Prostate gland (tissue), 2 donors: ENCODE measurements around the gene ZBTB7B. TPM values are rescaled to one million over a fixed set of nuclear protein-coding genes. Genes with fewer than 3 reads are reported as not detected.

Source experiments
- DNase-seq: peaks from one replicate; pipeline ENCODE4 v3.0.0-alpha.2; 2019; ENCODE audit warnings: low spot score
- H3K27ac ChIP-seq, 2 donors: fragments of 200-600 bp; sonication (generic); 2 replicates each; pipeline ENCODE4 v1.5.1; 2017 to 2019
- H3K27me3 ChIP-seq: fragments of 200-600 bp; sonication (generic); replicated peaks from 2 replicates; pipeline ENCODE4 v1.5.1; 2019; ENCODE audit not compliant: insufficient read depth
- H3K36me3 ChIP-seq, 2 donors: fragments of 200-600 bp; sonication (generic); 1 replicate in 1 of 2; 2 replicates in 1 of 2; pipeline versions ENCODE4 v1.5.1 to v1.8.1; 2017 to 2019
- H3K4me1 ChIP-seq: fragments of 200-600 bp; sonication (generic); replicated peaks from 2 replicates; pipeline ENCODE4 v1.5.1; 2019
- H3K4me3 ChIP-seq, 2 donors: fragments of 200-600 bp; sonication (generic); 2 replicates each; pipeline ENCODE4 v1.5.1; 2017 to 2019
- H3K9me3 ChIP-seq: fragments of 200-600 bp; sonication (generic); 2 replicates; pipeline ENCODE4 v1.5.1; 2017
- POLR2A ChIP-seq: fragments of 450-650 bp; IDR thresholded peaks from one replicate; pipeline ENCODE4 v1.6.1; 2016; ENCODE audit warnings: antibody characterized with exemption, mild to moderate bottlenecking
- POLR2AphosphoS5 ChIP-seq: sonication (generic); formaldehyde crosslinking; IDR thresholded peaks from one replicate; pipeline ENCODE4 v1.6.1; 2017; ENCODE audit warnings: antibody characterized with exemption
- WGBS: methylation state at CpG from one replicate; pipeline ENCODE4 v1.1.5; 2018; 5-methylcytosine and 5-hydroxymethylcytosine counted together
- intact Hi-C: fragments of 100-400 bp; cut with DNase I; formaldehyde crosslinking; loops from one replicate; pipeline ENCODE4 v1.14.2; 2022
- total RNA-seq, 2 donors: library from RNA; depleted of rRNA; stranded (reverse); fragments of >200 nt; gene quantifications; one replicate each; pipeline ENCODE4 v1.1.0, GENCODE V29; 2016
- TF ChIP-seq, protein P1 (sequence below), 4 experiments: fragments of 200-600 bp in 2 of 4; fragments of 450-650 bp in 2 of 4; sonication (generic) in 2 of 4; IDR thresholded peaks; 1 replicate in 3 of 4; 2 replicates in 1 of 4; pipeline ENCODE4 v1.5.1; 2016 to 2019; ENCODE audit warnings: antibody characterized with exemption in 4 of 4, mild to moderate bottlenecking in 2 of 4, moderate library complexity in 2 of 4

The ZBTB7B gene
- total RNA-seq, 2 donors from 2014 or later, result 60.0 to 103 TPM

DNA sequence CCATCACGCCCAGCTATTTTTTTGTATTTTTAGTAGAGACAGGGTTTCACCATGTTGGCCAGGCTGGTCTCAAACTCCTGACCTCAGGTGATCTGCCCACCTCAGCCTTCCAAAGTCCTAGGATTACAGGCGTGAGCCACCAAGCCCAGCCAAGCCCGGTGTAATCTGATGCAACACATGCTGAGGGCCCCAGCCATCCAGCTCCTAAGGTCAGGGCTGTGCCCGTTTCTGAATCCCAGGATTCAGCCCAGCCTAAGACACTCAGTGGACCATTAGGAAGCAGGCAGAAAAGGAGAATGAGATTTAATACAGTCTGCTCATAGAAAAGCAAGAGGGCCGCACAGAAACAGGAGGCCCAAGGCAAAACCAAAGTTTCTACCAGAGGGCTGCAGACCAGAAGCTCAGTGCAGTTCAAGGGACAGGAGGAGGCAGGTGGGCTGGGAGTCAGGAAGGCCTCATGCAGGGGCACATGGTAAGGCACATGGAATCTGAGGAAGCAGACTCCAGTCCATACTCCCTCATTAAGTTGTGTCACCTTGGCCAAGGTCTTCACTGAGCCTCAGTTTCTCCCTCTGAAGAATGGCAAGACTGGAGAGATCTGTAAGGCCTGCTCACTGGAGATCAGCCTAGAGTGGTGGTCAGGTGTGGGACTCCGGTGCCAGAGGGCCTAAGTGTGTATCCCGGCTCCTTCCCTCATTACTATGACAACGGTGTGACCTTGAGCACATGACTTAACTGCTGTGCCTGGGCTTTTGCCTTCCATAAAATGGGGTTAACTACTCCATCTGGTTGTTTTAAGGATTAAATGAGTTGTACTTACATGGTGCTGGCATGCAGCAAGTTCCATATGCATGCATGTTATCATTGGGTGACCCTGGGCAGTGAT lies 46.1 kb downstream of the ZBTB7B start:
- H3K36me3 ChIP-seq, result no peaks in the 10 kb centered on the region
- H3K4me1 ChIP-seq, result peaks cover 19% of the 10 kb centered on the region
- H3K27me3 ChIP-seq, result no peaks in the 10 kb centered on the region
- peak overlapping the region; percentile 92 to 93 for H3K27ac ChIP-seq
- intact Hi-C loops, result no loop called here
- 89% methylated on average over 8 of the region's 8 CpGs for whole genome bisulfite sequencing
- H3K4me3 ChIP-seq, result no peak overlapping the region
- TF ChIP-seq POLR2A (no peak), POLR2AphosphoS5 (no peak)
- TF ChIP-seq, protein P1, sequence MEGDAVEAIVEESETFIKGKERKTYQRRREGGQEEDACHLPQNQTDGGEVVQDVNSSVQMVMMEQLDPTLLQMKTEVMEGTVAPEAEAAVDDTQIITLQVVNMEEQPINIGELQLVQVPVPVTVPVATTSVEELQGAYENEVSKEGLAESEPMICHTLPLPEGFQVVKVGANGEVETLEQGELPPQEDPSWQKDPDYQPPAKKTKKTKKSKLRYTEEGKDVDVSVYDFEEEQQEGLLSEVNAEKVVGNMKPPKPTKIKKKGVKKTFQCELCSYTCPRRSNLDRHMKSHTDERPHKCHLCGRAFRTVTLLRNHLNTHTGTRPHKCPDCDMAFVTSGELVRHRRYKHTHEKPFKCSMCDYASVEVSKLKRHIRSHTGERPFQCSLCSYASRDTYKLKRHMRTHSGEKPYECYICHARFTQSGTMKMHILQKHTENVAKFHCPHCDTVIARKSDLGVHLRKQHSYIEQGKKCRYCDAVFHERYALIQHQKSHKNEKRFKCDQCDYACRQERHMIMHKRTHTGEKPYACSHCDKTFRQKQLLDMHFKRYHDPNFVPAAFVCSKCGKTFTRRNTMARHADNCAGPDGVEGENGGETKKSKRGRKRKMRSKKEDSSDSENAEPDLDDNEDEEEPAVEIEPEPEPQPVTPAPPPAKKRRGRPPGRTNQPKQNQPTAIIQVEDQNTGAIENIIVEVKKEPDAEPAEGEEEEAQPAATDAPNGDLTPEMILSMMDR (IDR thresholded peaks at IDR 0.05), result no peak
- no peak for DNase-seq
- H3K9me3 ChIP-seq, result no peaks in the 10 kb centered on the region

DNA sequence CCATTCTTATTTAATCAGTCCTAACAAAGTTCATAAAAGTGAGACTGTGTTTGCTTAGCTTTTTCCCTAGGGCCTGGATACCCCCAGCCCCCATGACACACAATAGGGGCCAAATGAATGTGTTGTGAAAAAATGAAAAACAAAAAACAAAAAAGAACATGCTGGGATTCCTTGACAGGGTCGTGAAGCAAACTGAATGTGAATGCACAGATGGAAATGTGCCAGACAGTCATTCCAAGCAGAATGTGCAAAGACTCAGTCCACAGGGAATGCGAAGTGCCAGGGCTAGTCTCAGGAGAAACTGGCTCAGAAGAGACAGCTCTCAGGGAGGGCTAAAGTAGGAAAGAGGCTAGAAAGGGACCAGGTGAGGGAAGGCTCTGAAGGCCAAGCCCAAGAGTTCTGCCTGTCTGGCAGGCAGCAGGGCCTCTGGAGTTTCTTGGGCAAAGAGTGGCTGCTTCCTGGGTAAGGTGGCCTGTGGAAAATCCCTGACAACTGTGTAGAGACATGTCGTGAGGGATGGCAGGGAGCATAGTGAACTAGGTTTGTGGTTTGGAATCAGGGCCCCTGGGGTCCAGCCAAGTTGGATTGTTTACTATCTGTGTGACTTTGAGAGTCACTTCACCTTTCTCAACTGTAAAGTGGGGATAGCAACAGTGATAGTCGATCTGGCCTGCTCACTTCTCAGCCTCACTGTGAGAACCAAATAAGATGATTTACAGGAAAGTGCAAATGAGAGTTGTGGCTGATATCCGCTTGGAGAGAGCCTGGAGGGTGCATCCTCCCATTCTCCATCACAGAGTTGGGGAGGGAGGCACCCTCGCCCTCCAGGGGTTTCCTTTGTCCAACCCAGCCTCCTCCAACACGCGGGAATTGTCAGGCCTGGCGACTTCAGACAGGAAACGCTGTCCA lies 47.3 kb downstream of the ZBTB7B start:
- Histone ChIP-seq H3K27me3 (no peaks in the 10 kb centered on the region), H3K36me3 (no peaks in the 10 kb centered on the region), H3K4me1 (peaks cover 19% of the 10 kb centered on the region), H3K9me3 (no peaks in the 10 kb centered on the region), H3K27ac (peak overlapping the region; percentile 92 to 93), H3K4me3 (peak overlapping the region; percentile 71 to 74)
- intact Hi-C loops, result loop anchor here (2.0 to 5.0 kb wide), 2 partner anchors 35 to 88 kb away; partner anchors contain the start of gene PYGO2
- DNase-seq, result peak; percentile 69
- 8% methylated on average over 10 of the region's 10 CpGs for WGBS
- peak; percentile 50 for TF ChIP-seq POLR2AphosphoS5
- TF ChIP-seq POLR2A, result no peak
- TF ChIP-seq, protein P1 (IDR thresholded peaks at IDR 0.05), result no peak

DNA sequence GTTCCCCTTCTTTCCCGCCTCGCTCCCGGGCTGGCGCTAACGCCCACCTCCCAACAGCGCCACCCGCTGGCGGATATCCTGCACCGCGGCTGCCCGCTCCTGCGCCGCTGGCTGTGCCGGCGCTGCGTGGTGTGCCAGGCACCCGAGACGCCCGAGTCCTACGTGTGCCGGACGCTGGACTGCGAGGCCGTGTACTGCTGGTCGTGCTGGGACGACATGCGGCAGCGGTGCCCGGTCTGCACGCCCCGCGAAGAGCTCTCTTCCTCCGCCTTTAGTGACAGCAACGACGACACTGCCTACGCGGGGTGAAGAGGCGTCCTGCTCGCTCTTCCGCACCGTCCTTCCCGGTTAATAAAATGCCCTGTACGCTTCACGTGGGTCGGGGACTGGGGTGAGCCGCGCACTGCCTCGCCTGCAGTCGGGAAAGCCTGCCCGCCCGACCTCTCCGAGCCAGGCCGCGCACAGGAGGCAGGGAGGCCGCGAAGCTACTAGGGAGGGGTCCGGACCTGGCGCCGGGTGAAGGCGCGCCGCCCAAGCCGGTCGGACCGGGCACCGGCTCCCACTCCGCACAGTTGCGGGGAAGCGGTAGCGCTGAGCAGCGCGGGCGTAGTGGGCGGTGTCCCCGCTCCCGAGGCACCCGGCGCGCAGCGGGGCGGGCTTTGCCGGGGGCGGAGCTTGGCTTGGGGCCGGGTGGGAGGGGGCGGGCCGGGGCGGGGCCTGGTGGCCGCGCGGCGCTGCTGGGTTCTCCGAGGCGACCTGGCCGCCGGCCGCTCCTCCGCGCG lies 48.1 kb downstream of the ZBTB7B start, which contains the start of gene ADAM15:
Gene ADAM15 (plus strand): TSS at position 757 of the 782 bp plus-strand sequence. CDS start 71 bp downstream, outside the sequence.
- WGBS, result under 1% methylated on average over 58 of the region's 99 CpGs
- DNase-seq, result peak; percentile 77
- Histone ChIP-seq H3K27ac (peak within 1 kb of the TSS; percentile 92 to 93), H3K9me3 (no peaks in the 10 kb centered on the region), H3K27me3 (no peaks in the 10 kb centered on the region), H3K36me3 (no peaks in the 10 kb centered on the region), H3K4me1 (peaks cover 19% of the 10 kb centered on the region), H3K4me3 (peak within 1 kb of the TSS; percentile 71 to 74)
- intact Hi-C loops, result loop anchor here (2.0 to 5.0 kb wide), 2 partner anchors 34 to 88 kb away; partner anchors contain the start of gene PYGO2
- TF ChIP-seq POLR2A (peak; percentile 17), POLR2AphosphoS5 (peak; percentile 41)
- TF ChIP-seq, protein P1 (IDR thresholded peaks at IDR 0.05), result peak; percentile 83 to 96 (median 90)

DNA sequence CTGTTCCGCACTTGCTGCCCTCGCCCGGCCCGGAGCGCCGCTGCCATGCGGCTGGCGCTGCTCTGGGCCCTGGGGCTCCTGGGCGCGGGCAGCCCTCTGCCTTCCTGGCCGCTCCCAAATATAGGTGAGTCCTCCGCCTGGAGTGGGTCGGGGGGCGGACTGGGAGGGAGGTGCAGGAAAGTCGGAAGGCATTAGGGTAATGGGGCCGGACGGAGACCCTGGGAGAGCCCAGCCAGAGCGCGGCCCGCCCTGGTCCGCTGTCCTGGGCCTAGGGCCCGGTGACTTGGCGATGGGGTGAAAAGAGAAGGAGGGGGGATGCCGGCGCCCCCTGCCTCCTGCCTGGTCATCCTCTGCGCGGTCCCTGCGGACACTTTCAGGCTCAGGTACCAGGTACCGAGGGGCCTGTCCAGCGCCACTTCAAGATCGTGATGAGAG lies 48.8 kb downstream of the ZBTB7B start:
- peaks cover 0 to 3% of the 10 kb centered on the region in 2 donors for H3K36me3 ChIP-seq
- H3K4me1 ChIP-seq, result peaks cover 19% of the 10 kb centered on the region
- DNase-seq, result no peak
- no peaks in the 10 kb centered on the region for H3K9me3 ChIP-seq
- H3K4me3 ChIP-seq, result peak overlapping the region; percentile 71 to 74
- TF ChIP-seq, protein P1 (IDR thresholded peaks at IDR 0.05), result no peak
- peak; percentile 67 for TF ChIP-seq POLR2A
- WGBS, result under 1% methylated on average over 23 of the region's 31 CpGs
- no peaks in the 10 kb centered on the region for H3K27me3 ChIP-seq
- intact Hi-C loops, result loop anchor here (2.0 to 5.0 kb wide), 2 partner anchors 33 to 89 kb away; partner anchors contain the start of gene PYGO2
- peak overlapping the region; percentile 92 to 93 for H3K27ac ChIP-seq
